ENCODE measurements around the gene GPRIN3. TPM values are rescaled to one million over a fixed set of nuclear protein-coding genes. Genes with fewer than 3 reads are reported as not detected.
A peak's percentile ranks its signal among the peaks of the same experiment; 100 is the strongest.

Gene GPRIN3
- total RNA-seq, 8 experiments from 2014 or later = 1.2 to 20.1 (median 7.6) TPM

GRCh38 chr4:89245459-89245858 lies 62.1 kb downstream of the GPRIN3 start:
- no peak overlapping the region for H3K4me3 ChIP-seq
- WGBS, 10 experiments = 36 to 100% (median 83%) methylated on average over 1 to 2 of the region's 2 CpGs; no CpG with 5 or more reads in 2 of the 10 experiments
- ATAC-seq (replicated peaks in 6 of 8) = peak in 3 of 8 experiments; percentile 63 to 87 (median 85)
- in situ Hi-C loops (cut with MboI; ENCODE audit: low pct_unique_long_range_greater_than_20kb in 2 of 9, low sequenced_read_pairs in 9 of 9, unreplicated experiment in 9 of 9) = loop anchor here in 2 of 9 experiments (25.0 kb wide), 1 partner anchor 192 kb away; no protein-coding TSS in a partner anchor
- H3K4me1 ChIP-seq (replicated peaks in 1 of 2) = peaks cover 8 to 23% of the 10 kb centered on the region in 2 donors
- H3K27ac ChIP-seq = no peak overlapping the region

GRCh38 chr4:89243733-89244252 lies 63.8 kb downstream of the GPRIN3 start:
- no peak overlapping the region for H3K4me3 ChIP-seq
- peak in 2 of 8 experiments; percentile 34 to 42 for ATAC-seq (replicated peaks in 6 of 8)
- no peak overlapping the region for H3K27ac ChIP-seq
- peaks cover 8 to 23% of the 10 kb centered on the region in 2 donors for H3K4me1 ChIP-seq (replicated peaks in 1 of 2)
- in situ Hi-C loops (cut with MboI; ENCODE audit: low pct_unique_long_range_greater_than_20kb in 2 of 9, low sequenced_read_pairs in 9 of 9, unreplicated experiment in 9 of 9) = loop anchor here in 2 of 9 experiments (25.0 kb wide), 1 partner anchor 194 kb away; no protein-coding TSS in a partner anchor

DNA sequence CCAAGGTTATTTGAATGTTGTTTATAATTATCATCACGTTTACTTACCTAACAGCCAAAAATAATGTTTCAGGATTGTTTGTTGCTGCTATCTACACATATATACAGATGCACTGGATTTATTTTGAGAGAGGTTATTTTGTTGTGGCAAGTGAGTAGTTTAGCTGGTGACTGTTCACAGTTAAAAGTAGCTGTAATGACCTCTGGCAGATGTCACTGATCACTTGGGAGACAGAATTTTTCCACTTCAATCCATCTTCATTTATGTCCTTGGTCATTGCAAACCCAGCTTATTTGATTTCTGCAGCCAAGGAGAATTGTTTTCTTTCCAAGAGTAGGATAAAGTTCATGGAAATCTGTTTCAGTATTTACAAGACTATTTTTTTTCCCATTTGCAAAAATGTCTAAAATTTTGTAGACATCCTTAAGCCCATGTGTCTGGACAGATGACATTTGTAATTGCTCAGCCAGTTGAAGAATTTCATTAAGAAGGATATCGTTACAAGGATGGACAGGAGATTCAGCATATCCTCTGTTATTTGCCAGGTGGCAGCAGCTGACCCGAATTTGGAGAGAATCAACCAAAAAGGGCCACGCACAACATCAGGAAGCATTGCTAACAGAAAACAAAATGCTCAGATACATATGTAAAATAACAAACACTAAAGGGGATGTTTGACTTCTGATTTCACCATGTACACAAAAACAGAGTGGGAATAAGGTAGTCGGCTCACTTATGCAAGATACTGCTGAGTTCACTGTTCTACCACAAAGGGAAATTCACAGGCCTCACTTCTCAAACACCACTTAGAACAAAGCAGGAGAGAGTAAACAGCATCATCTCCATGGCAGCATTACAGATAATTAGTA lies 64.5 kb downstream of the GPRIN3 start:
- 21 to 89% (median 51%) methylated on average over 1 to 5 of the region's 5 CpGs; no CpG with 5 or more reads in 1 of the 10 experiments for WGBS, 10 experiments
- Histone ChIP-seq H3K27ac (no peak overlapping the region), H3K4me1 (replicated peaks in 1 of 2) (peaks cover 8 to 23% of the 10 kb centered on the region in 2 donors), H3K4me3 (no peak overlapping the region)
- in situ Hi-C loops (cut with MboI; ENCODE audit: low pct_unique_long_range_greater_than_20kb in 2 of 9, low sequenced_read_pairs in 9 of 9, unreplicated experiment in 9 of 9) = loop anchor here in 2 of 9 experiments (25.0 kb wide), 1 partner anchor 194 kb away; no protein-coding TSS in a partner anchor
- peak in 6 of 8 experiments; percentile 18 to 84 (median 52) for ATAC-seq (replicated peaks in 6 of 8)

DNA sequence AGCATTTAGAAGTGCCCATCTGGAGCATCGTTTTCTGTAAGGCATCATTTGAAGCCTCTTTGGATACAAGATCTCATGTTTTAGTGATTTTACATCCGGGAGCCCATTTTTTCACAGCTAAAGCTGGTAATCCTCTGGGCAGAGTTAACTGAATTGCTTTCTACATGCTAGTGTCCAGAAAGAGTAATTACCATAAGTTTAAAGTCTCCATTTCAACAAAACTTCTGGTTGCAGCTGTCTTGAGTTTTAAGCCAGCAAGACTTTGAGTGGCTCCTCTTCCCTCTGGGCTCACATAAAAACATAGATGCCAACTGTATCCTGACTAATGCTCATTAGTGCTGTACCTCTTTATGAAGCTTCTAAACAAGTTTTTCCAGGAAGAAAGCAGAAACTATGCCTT lies 65.4 kb downstream of the GPRIN3 start:
- in situ Hi-C loops (cut with MboI; ENCODE audit: low pct_unique_long_range_greater_than_20kb in 2 of 9, low sequenced_read_pairs in 9 of 9, unreplicated experiment in 9 of 9) = loop anchor here in 2 of 9 experiments (25.0 kb wide), 1 partner anchor 195 kb away; no protein-coding TSS in a partner anchor

GRCh38 chr4:89230271-89230670 lies 77.3 kb downstream of the GPRIN3 start:
- no peak overlapping the region for H3K27ac ChIP-seq
- 81 to 100% (median 96%) methylated on average over 2 to 3 of the region's 3 CpGs; no CpG with 5 or more reads in 1 of the 10 experiments for WGBS, 10 experiments
- H3K4me3 ChIP-seq = no peak overlapping the region
- ATAC-seq (replicated peaks in 6 of 8) = no peak
- in situ Hi-C loops (cut with MboI; ENCODE audit: low pct_unique_long_range_greater_than_20kb in 2 of 9, low sequenced_read_pairs in 9 of 9, unreplicated experiment in 9 of 9) = loop anchor here in 3 of 9 experiments (10.0 to 25.0 kb wide), 2 partner anchors 205 to 207 kb away; no protein-coding TSS in a partner anchor
- no peaks in the 10 kb centered on the region for H3K4me1 ChIP-seq (replicated peaks in 1 of 2)

More for the DNA sequence above, 65.4 kb downstream of the GPRIN3 start:
- 0 to 100% (median 82%) methylated on average over 1 to 2 of the region's 2 CpGs; no CpG with 5 or more reads in 2 of the 10 experiments for WGBS, 10 experiments
- Histone ChIP-seq H3K4me1 (replicated peaks in 1 of 2) (peaks cover 8 to 23% of the 10 kb centered on the region in 2 donors), H3K27ac (no peak overlapping the region), H3K4me3 (no peak overlapping the region)
- ATAC-seq (replicated peaks in 6 of 8) = no peak

GRCh38 chr4:89226665-89227574 lies 80.7 kb downstream of the GPRIN3 start:
- no peak overlapping the region for H3K27ac ChIP-seq
- WGBS, 10 experiments = 15 to 85% (median 58%) methylated on average over 5 to 9 of the region's 9 CpGs
- H3K4me3 ChIP-seq = no peak overlapping the region
- ATAC-seq (replicated peaks in 6 of 8) = peak; percentile 62 to 100 (median 92)
- peaks cover 2 to 3% of the 10 kb centered on the region in 2 donors for H3K4me1 ChIP-seq (replicated peaks in 1 of 2)
- in situ Hi-C loops (cut with MboI; ENCODE audit: low pct_unique_long_range_greater_than_20kb in 2 of 9, low sequenced_read_pairs in 9 of 9, unreplicated experiment in 9 of 9) = loop anchor here in 2 of 9 experiments (25.0 kb wide), 1 partner anchor 210 kb away; no protein-coding TSS in a partner anchor

DNA sequence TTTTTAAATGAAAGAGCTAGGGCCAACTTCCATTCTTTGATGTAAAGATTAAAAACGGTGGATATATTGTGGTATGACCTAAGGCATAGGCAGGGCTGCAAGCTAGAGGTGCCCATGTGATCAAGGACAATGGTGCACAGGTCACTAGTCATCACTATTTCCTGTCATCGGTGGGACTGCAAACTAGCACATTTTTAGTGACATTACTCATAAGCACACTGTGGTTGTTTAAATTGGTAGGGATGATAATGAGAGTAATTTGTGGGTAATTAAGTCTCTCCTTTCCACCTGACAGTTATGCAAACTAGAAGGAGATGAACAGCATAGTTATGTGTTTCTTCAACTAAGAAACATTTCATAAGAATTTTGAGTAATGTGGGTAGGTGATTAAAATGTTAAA lies 85.4 kb downstream of the GPRIN3 start:
- no peak overlapping the region for H3K4me3 ChIP-seq
- ATAC-seq (replicated peaks in 6 of 8) = peak in 1 of 8 experiments; percentile 16
- WGBS, 10 experiments = 0 to 100% (median 30%) methylated on average over 2 of the region's 2 CpGs; no CpG with 5 or more reads in 5 of the 10 experiments
- no peak overlapping the region for H3K27ac ChIP-seq
- H3K4me1 ChIP-seq (replicated peaks in 1 of 2) = peaks cover 18 to 25% of the 10 kb centered on the region in 2 donors
- in situ Hi-C loops (cut with MboI; ENCODE audit: low pct_unique_long_range_greater_than_20kb in 2 of 9, low sequenced_read_pairs in 9 of 9, unreplicated experiment in 9 of 9) = no loop called here

- peaks cover 18 to 25% of the 10 kb centered on the region in 2 donors for H3K4me1 ChIP-seq (replicated peaks in 1 of 2)
- WGBS, 10 experiments = 50 to 100% (median 75%) methylated on average over 1 to 2 of the region's 2 CpGs; no CpG with 5 or more reads in 3 of the 10 experiments
- in situ Hi-C loops (cut with MboI; ENCODE audit: low pct_unique_long_range_greater_than_20kb in 2 of 9, low sequenced_read_pairs in 9 of 9, unreplicated experiment in 9 of 9) = no loop called here
- H3K4me3 ChIP-seq = no peak overlapping the region
- peak in 5 of 8 experiments; percentile 75 to 97 (median 87) for ATAC-seq (replicated peaks in 6 of 8)
- peak overlapping the region; percentile 67 to 69 for H3K27ac ChIP-seq
These were observed 86.3 kb downstream of the GPRIN3 start for GRCh38 chr4:89221167-89221867.

- H3K27ac ChIP-seq = no peak overlapping the region
- ATAC-seq (replicated peaks in 6 of 8) = no peak
- in situ Hi-C loops (cut with MboI; ENCODE audit: low pct_unique_long_range_greater_than_20kb in 2 of 9, low sequenced_read_pairs in 9 of 9, unreplicated experiment in 9 of 9) = no loop called here
- H3K4me3 ChIP-seq = no peak overlapping the region
- H3K4me1 ChIP-seq (replicated peaks in 1 of 2) = peaks cover 18 to 25% of the 10 kb centered on the region in 2 donors
- 0 to 73% (median 29%) methylated on average over 1 of the region's 1 CpG; no CpG with 5 or more reads in 3 of the 10 experiments for WGBS, 10 experiments
These were observed 89.0 kb downstream of the GPRIN3 start for GRCh38 chr4:89218587-89218986.

GRCh38 chr4:89217604-89218003 lies 90.0 kb downstream of the GPRIN3 start:
- 22 to 100% (median 78%) methylated on average over 1 of the region's 1 CpG; no CpG with 5 or more reads in 5 of the 10 experiments for WGBS, 10 experiments
- in situ Hi-C loops (cut with MboI; ENCODE audit: low pct_unique_long_range_greater_than_20kb in 2 of 9, low sequenced_read_pairs in 9 of 9, unreplicated experiment in 9 of 9) = no loop called here
- no peak for ATAC-seq (replicated peaks in 6 of 8)
- no peak overlapping the region for H3K27ac ChIP-seq
- H3K4me3 ChIP-seq = no peak overlapping the region
- H3K4me1 ChIP-seq (replicated peaks in 1 of 2) = peaks cover 18 to 25% of the 10 kb centered on the region in 2 donors

- ATAC-seq (replicated peaks in 6 of 8) = no peak
- WGBS, 10 experiments = 0 to 100% (median 57%) methylated on average over 1 of the region's 1 CpG; no CpG with 5 or more reads in 3 of the 10 experiments
- Histone ChIP-seq H3K27ac (no peak overlapping the region), H3K4me3 (no peak overlapping the region), H3K4me1 (replicated peaks in 1 of 2) (peaks cover 16 to 21% of the 10 kb centered on the region in 2 donors)
- in situ Hi-C loops (cut with MboI; ENCODE audit: low pct_unique_long_range_greater_than_20kb in 2 of 9, low sequenced_read_pairs in 9 of 9, unreplicated experiment in 9 of 9) = no loop called here
These were observed 90.7 kb downstream of the GPRIN3 start for GRCh38 chr4:89216866-89217265.

DNA sequence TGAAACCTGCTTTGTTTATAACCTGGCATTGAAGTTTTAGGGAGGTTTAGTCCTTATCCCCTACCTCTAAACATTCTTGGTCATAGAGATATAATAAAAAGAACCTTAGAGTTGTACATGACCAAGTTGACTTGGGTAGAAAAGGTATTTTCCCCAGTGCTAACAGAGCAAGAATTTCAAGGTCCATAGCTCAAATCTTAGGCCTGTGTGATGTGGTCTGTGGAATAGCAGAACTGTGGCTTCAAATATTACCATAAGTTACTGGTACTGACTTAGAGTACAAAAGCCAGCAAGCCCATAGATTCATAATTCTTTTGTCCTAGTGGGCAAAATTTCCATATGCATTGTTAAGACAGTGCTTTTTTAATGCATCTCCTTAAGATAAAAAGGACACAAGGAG lies 91.2 kb downstream of the GPRIN3 start:
- H3K27ac ChIP-seq = no peak overlapping the region
- in situ Hi-C loops (cut with MboI; ENCODE audit: low pct_unique_long_range_greater_than_20kb in 2 of 9, low sequenced_read_pairs in 9 of 9, unreplicated experiment in 9 of 9) = no loop called here
- H3K4me1 ChIP-seq (replicated peaks in 1 of 2) = peaks cover 15 to 16% of the 10 kb centered on the region in 2 donors
- H3K4me3 ChIP-seq = no peak overlapping the region
- ATAC-seq (replicated peaks in 6 of 8) = peak in 2 of 8 experiments; percentile 17 to 30

All from motor neuron (in vitro differentiated cells).